ENCODE data around the gene TTYH1.

Gene TTYH1

GRCh38 chr19:54484451-54484850 is 69.2 kb downstream of the TTYH1 start:
- no peak for DNase-seq

GRCh38 chr19:54485851-54486250 is 70.6 kb downstream of the TTYH1 start:
- no peak for DNase-seq
